PC-9 (cell line): Measurements from ENCODE around the gene GALNT2.

Experiments used
- CTCF ChIP-seq: fragments of 200-600 bp; sonication (generic); conservative IDR thresholded peaks from 2 replicates; pipeline ENCODE4 v1.6.1; 2017; ENCODE audit warnings: mixed run types, antibody characterized with exemption, mild to moderate bottlenecking, moderate library complexity
- EZH2 ChIP-seq: fragments of 200-600 bp; sonication (generic); IDR thresholded peaks from 2 replicates; pipeline ENCODE4 v1.8.0; 2017; ENCODE audit warnings: antibody characterized with exemption, low read depth

GRCh38 chr1:230189824-230190223 lies 122.8 kb downstream of the GALNT2 start:
- no peak for TF ChIP-seq CTCF
- TF ChIP-seq EZH2 = no peak
